OCI-LY7 (cell line): ENCODE data around the gene SERPINB10.

ENCODE experiments used
- CTCF ChIP-seq: fragments of 200-600 bp; sonication (generic); conservative IDR thresholded peaks from 2 replicates; pipeline ENCODE4 v1.5.1; 2014; ENCODE audit warnings: mild to moderate bottlenecking, antibody characterized with exemption, low read length, moderate library complexity, mixed read lengths
- EZH2phosphoT487 ChIP-seq: fragments of 200-600 bp; sonication (generic); IDR thresholded peaks from 2 replicates; pipeline ENCODE4 v1.6.1; 2018; ENCODE audit warnings: low read depth, borderline replicate concordance, mild to moderate bottlenecking, mixed run types, antibody characterized with exemption, low read length, moderate library complexity, mixed read lengths

- no peak for TF ChIP-seq CTCF
- no peak for TF ChIP-seq EZH2phosphoT487
Measured at GRCh38 chr18:63879709-63880108, 28.0 kb upstream of the SERPINB10 start.
